ENCODE data around the gene GPER1.

DNA sequence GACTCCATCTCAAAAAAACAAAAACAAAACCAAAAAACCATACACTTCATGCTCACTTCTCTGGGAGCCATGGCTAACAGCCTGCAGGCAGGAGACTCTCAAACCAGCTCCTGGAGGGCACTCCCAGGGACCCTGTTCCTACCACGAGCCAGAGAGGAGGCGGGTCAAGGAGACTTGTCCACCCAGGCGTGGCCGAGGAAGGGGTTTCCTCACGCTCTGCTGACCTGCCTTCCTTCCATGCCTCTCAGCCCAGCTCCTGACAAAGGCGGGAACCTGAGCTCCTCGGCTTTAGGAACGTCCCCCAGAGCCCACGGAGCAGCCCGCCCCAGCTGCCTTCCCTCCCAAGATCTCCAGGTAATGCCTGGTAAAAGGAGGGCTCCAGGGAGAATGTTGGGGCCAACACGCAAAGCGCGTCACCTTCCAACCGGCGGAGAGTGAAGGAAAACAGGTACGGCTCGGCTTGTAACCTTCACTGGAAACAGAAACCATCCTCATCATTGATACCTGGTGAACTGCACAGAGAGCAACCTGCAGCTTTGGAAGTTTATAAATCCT, 34.0 kb upstream of the GPER1 start:
- no peak for TF ChIP-seq POLR2A (IDR thresholded peaks at IDR 0.05; ENCODE audit: low read length)
- TF ChIP-seq GATA1 (IDR thresholded peaks at IDR 0.05; ENCODE audit: low read depth, low read length) = no peak

Data from erythroblast (primary cell).